Thyroid gland (tissue), 4 donors: ENCODE data around the gene CMSS1. TPM values are rescaled to one million over a fixed set of nuclear protein-coding genes. Genes with fewer than 3 reads are reported as not detected.

Source experiments
- DNase-seq, 2 donors: peaks; one replicate each; pipeline ENCODE4 v3.0.0-alpha.2; 2019
- H3K27ac ChIP-seq, 3 donors: fragments of 200-600 bp; sonication (generic); 1 replicate in 2 of 3; 2 replicates in 1 of 3; pipeline ENCODE4 v1.5.1; 2016 to 2019; ENCODE audit warnings: mild to moderate bottlenecking in 1 of 3, moderate library complexity in 1 of 3
- H3K27me3 ChIP-seq: fragments of 200-600 bp; sonication (generic); one replicate; pipeline ENCODE4 v1.5.1; 2019
- H3K36me3 ChIP-seq, 2 donors: fragments of 200-600 bp; sonication (generic); one replicate each; pipeline ENCODE4 v1.5.1; 2016 to 2019
- H3K4me1 ChIP-seq, 2 donors: fragments of 200-600 bp; sonication (generic); one replicate each; pipeline ENCODE4 v1.5.1; 2017 to 2019
- H3K4me3 ChIP-seq, 3 donors: fragments of 200-600 bp; sonication (generic); replicated peaks in 1 of 3; 1 replicate in 2 of 3; 2 replicates in 1 of 3; pipeline ENCODE4 v1.5.1; 2016; ENCODE audit warnings: mild to moderate bottlenecking in 1 of 3
- H3K9me3 ChIP-seq: fragments of 200-600 bp; sonication (generic); one replicate; pipeline ENCODE4 v1.5.1; 2017
- CTCF ChIP-seq, 6 experiments: fragments of 200-600 bp in 3 of 6; fragments of 450-650 bp in 3 of 6; sonication (generic) in 3 of 6; IDR thresholded peaks; one replicate each; pipeline ENCODE4 v1.5.1; 2016 to 2019; ENCODE audit warnings: antibody characterized with exemption in 6 of 6, mild to moderate bottlenecking in 2 of 6, inconsistent platforms in 1 of 6, moderate library complexity in 1 of 6
- POLR2A ChIP-seq, 2 donors: fragments of 450-650 bp; IDR thresholded peaks; one replicate each; pipeline ENCODE4 v1.6.1; 2017; ENCODE audit warnings: antibody characterized with exemption in 2 of 2, mild to moderate bottlenecking in 2 of 2, moderate library complexity in 1 of 2
- WGBS, 2 donors: methylation state at CpG; one replicate each; pipeline ENCODE4 v1.1.5; 2017; 5-methylcytosine and 5-hydroxymethylcytosine counted together
- intact Hi-C: fragments of 100-400 bp; cut with DNase I; formaldehyde crosslinking; loops from one replicate; pipeline ENCODE4 v1.15.1; 2023
- total RNA-seq, 4 donors: library from RNA; depleted of rRNA; stranded (reverse); fragments of >200 nt; gene quantifications; one replicate each; pipeline ENCODE4 v1.2.3, GENCODE V29; 2016

CMSS1 gene
- total RNA-seq, 4 donors from 2014 or later, result 7.7 to 15.0 (median 12.9) TPM

GRCh38 chr3:99954914-99955644 is 137.4 kb downstream of the CMSS1 start:
- no peak for DNase-seq
- Histone ChIP-seq H3K27ac (no peak overlapping the region), H3K9me3 (no peaks in the 10 kb centered on the region), H3K36me3 (no peaks in the 10 kb centered on the region), H3K4me3 (no peak overlapping the region), H3K27me3 (no peaks in the 10 kb centered on the region), H3K4me1 (no peaks in the 10 kb centered on the region)
- WGBS, 2 donors, result 57 to 64% methylated on average over 4 of the region's 4 CpGs
- intact Hi-C loops, result no loop called here
- TF ChIP-seq POLR2A (IDR thresholded peaks at IDR 0.05) (no peak), CTCF (IDR thresholded peaks at IDR 0.05) (no peak)

GRCh38 chr3:99955773-99956562 is 138.3 kb downstream of the CMSS1 start:
- no peak for DNase-seq
- H3K27me3 ChIP-seq, result no peaks in the 10 kb centered on the region
- H3K27ac ChIP-seq, result no peak overlapping the region

GRCh38 chr3:99957151-99957796 is 139.6 kb downstream of the CMSS1 start:
- no peaks in the 10 kb centered on the region for H3K36me3 ChIP-seq
- no peak for DNase-seq
- H3K9me3 ChIP-seq, result no peaks in the 10 kb centered on the region
- H3K27me3 ChIP-seq, result no peaks in the 10 kb centered on the region
- H3K4me1 ChIP-seq, result no peaks in the 10 kb centered on the region
- intact Hi-C loops, result no loop called here
- H3K4me3 ChIP-seq, result no peak overlapping the region
- no peak for TF ChIP-seq CTCF (IDR thresholded peaks at IDR 0.05)
- TF ChIP-seq POLR2A (IDR thresholded peaks at IDR 0.05), result no peak
- no peak overlapping the region for H3K27ac ChIP-seq
- 86 to 90% methylated on average over 4 of the region's 4 CpGs for WGBS, 2 donors

More at GRCh38 chr3:99955773-99956562, 138.3 kb downstream of the CMSS1 start:
- H3K4me1 ChIP-seq, result no peaks in the 10 kb centered on the region
- H3K36me3 ChIP-seq, result no peaks in the 10 kb centered on the region
- H3K4me3 ChIP-seq, result no peak overlapping the region
- no peaks in the 10 kb centered on the region for H3K9me3 ChIP-seq
- WGBS, 2 donors, result 93 to 95% methylated on average over 10 of the region's 10 CpGs
- intact Hi-C loops, result no loop called here
- no peak for TF ChIP-seq CTCF (IDR thresholded peaks at IDR 0.05)
- no peak for TF ChIP-seq POLR2A (IDR thresholded peaks at IDR 0.05)

- H3K4me3 ChIP-seq, result no peak overlapping the region
- TF ChIP-seq CTCF (IDR thresholded peaks at IDR 0.05), result no peak
- no peak for TF ChIP-seq POLR2A (IDR thresholded peaks at IDR 0.05)
- H3K36me3 ChIP-seq, result no peaks in the 10 kb centered on the region
- H3K9me3 ChIP-seq, result no peaks in the 10 kb centered on the region
- intact Hi-C loops, result no loop called here
- DNase-seq, result no peak
- H3K27ac ChIP-seq, result no peak overlapping the region
- H3K27me3 ChIP-seq, result no peaks in the 10 kb centered on the region
- WGBS, 2 donors, result 77 to 86% methylated on average over 3 of the region's 3 CpGs
- no peaks in the 10 kb centered on the region for H3K4me1 ChIP-seq
Observed at GRCh38 chr3:99958222-99958912, 140.7 kb downstream of the CMSS1 start.
